Spleen (tissue), 7 donors: ENCODE results near the gene LTBR.

Experiments
- POLR2A ChIP-seq, 3 donors: fragments of 450-650 bp; IDR thresholded peaks; one replicate each; pipeline ENCODE4 v1.5.1; 2017; ENCODE audit warnings: antibody characterized with exemption in 3 of 3, mild to moderate bottlenecking in 1 of 3
- POLR2AphosphoS5 ChIP-seq, 3 donors: sonication (generic); formaldehyde crosslinking; IDR thresholded peaks; one replicate each; pipeline ENCODE4 v1.5.1; 2017; ENCODE audit warnings: antibody characterized with exemption in 3 of 3
- TF ChIP-seq, protein P1 (sequence below), 11 experiments: fragments of 200-600 bp in 7 of 11; fragments of 450-650 bp in 4 of 11; sonication (generic) in 4 of 11; IDR thresholded peaks in 8 of 11; conservative IDR thresholded peaks in 3 of 11; 1 replicate in 7 of 11; 2 replicates in 4 of 11; pipeline versions ENCODE4 v1.4.0 to v1.8.0; 2016 to 2021; ENCODE audit warnings: antibody characterized with exemption in 11 of 11, inconsistent platforms in 4 of 11, mild to moderate bottlenecking in 1 of 11
- donor health status: DM: no; HTN: no; CAD: no; lungs with moderate emphysema.
- donor health status: DM: no; HTN: no; CAD: no.
- donor health status: DM: no; HTN: no; CAD: no.

DNA sequence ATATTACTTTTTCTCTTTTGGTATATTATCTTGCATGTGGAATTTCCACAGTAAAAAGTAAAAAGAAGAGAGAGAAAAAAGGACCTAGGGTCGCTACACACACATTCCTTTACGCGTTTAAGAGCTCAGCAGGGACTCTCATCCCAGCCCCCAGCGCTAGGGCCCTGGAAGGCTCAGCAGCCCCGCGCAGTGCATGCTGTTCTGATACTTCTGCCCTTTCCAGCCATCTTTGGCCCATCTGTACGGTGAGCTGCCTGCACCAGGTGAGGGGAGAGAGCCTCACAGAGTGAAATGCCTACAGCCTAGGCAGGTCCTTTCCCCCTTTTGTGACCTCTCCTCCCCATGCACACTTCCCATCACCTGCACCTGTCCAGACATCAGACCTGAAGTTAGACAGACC is 1.6 kb upstream of the LTBR start:
- TF ChIP-seq, protein P1, sequence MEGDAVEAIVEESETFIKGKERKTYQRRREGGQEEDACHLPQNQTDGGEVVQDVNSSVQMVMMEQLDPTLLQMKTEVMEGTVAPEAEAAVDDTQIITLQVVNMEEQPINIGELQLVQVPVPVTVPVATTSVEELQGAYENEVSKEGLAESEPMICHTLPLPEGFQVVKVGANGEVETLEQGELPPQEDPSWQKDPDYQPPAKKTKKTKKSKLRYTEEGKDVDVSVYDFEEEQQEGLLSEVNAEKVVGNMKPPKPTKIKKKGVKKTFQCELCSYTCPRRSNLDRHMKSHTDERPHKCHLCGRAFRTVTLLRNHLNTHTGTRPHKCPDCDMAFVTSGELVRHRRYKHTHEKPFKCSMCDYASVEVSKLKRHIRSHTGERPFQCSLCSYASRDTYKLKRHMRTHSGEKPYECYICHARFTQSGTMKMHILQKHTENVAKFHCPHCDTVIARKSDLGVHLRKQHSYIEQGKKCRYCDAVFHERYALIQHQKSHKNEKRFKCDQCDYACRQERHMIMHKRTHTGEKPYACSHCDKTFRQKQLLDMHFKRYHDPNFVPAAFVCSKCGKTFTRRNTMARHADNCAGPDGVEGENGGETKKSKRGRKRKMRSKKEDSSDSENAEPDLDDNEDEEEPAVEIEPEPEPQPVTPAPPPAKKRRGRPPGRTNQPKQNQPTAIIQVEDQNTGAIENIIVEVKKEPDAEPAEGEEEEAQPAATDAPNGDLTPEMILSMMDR (IDR thresholded peaks at IDR 0.05 in 8 of 11, conservative IDR thresholded peaks at IDR 0.05 in 3 of 11): no peak
- TF ChIP-seq POLR2A (IDR thresholded peaks at IDR 0.05) (no peak), POLR2AphosphoS5 (IDR thresholded peaks at IDR 0.05) (no peak)
